Panc1 (cell line): ENCODE data around the gene ARPC1B.

ENCODE experiments used
- CTCF ChIP-seq: fragments of 450-650 bp; IDR thresholded peaks from 2 replicates; pipeline ENCODE4 v1.5.1; 2017; ENCODE audit warnings: mild to moderate bottlenecking
- POLR2AphosphoS5 ChIP-seq: IDR thresholded peaks from 2 replicates; pipeline ENCODE4 v1.6.1; 2012; ENCODE audit warnings: mild to moderate bottlenecking, low read depth, low read length, moderate library complexity

DNA sequence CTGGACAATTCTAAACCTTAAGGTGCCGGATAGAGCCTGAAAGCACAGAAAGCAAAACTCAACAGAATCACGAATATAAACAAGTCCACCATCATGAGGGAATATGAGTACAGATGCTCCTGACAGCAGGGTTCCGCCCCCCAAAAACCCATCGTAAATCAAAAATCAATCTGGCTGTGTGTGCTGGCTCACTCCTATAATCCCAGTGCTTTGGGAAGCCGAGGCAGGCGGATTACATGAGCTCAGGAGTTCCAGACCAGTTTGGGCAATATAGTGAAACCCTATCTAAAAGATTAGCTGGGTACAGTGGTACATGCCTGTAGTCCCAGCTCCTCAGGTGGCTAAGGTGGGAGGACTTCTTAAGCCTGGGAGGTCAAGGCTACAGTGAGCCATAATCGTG is 46.5 kb downstream of the ARPC1B start:
- no peak for TF ChIP-seq POLR2AphosphoS5
- TF ChIP-seq CTCF = no peak
